ENCODE measurements around the gene PLEKHH2.
A peak's percentile ranks its signal among the peaks of the same experiment; 100 is the strongest.
"Not testable (repeated sequence)": the region's sequence is repeated elsewhere in the genome, so short reads cannot be mapped to it uniquely, and the experiment has no call there.

Gene PLEKHH2

GRCh38 chr2:43637030-43637803 lies at the start of gene PLEKHH2:
PLEKHH2 (plus strand) TSS chr2:43637260; CDS start chr2:43644674, 7,414 bp downstream.
- DNase-seq, result peak; percentile 49 to 83

- no peak for DNase-seq
Observed at GRCh38 chr2:43592443-43592842, 44.6 kb upstream of the PLEKHH2 start.

DNA sequence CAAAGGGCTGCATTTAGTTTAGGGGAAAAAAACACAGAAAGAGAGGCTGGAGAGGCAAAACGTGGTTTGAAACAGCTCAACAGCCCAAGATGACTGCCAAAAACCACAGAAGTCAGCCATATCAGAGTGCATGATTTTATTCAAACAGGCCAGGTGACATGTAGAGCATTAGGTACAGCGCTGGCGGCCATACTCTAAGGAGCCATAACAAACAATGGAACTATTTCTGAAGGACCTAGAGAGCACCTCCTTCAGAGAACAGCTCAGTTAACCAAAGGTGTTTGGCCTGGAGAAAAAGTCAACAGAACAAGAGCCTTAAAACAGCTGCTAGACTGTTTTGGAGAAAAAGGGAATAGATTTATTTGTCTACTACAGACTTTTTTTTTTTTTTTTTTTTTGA lies 43.8 kb upstream of the PLEKHH2 start:
- no peak for DNase-seq

DNA sequence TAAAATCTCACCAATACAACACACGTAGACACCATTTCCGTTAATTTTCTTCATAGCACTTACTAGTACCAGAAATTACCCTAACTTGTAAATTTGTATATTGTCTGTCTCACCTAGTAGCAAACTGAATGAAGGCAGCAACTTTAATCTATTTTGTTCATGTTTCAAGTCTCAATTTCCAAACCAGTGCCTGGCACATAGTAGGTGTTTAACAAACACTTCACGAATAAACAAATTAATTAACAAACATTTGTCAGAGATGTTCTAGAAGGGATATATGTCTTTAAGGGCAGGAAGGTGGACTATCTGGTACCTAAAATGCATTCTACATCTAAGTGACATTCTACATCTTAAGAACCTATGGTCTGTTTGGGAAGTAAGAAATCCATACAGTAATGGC lies 42.2 kb upstream of the PLEKHH2 start:
- DNase-seq, result no peak

DNA sequence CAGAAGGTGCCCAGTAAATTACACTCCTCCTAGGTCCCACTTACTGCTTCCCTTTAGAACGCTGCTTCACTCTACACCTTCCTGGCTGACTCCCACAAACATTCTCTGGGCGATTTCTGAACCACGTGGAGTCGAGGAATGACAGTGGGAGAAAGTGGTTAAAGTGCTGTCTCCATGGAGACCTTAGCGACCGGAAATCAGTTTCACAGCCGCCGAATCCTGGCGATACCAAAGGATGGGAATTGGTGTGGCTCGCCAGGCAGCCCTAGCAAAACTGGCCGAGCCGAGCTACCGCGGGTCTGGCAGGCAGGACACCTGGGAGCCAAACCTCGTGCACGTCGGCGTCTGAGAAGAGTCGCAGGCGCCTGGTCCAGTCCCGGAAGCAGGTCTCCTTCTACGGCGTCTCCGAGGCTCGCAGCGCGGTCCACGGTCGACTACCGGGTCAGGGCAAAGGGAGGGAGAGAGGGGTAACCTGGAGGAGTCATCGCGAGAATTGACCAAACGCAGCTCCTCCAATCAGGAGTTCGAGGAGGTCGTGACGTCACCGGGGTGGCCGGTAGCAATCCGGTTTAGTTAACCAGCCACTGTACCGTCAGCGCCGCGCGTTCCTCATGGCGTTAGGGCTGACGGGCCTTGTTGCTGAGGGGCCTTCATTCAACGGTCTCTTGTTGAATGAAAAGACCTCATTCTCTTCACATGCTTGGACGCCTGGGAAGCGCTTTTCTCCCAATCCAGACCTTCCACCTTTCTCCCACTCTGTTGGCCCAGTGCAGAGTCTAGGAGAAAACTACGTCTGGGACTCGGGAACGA lies 41.3 kb upstream of the PLEKHH2 start, which contains the start of gene THADA:
TSS of gene THADA (minus strand) at position 436 of the 810 bp plus-strand sequence. CDS start 3,646 bp downstream, outside the sequence.
- peak; percentile 95 to 99 for DNase-seq

GRCh38 chr2:43600596-43600995 lies 36.5 kb upstream of the PLEKHH2 start:
- DNase-seq, result not testable (repeated sequence)

- DNase-seq, result no peak
Observed at GRCh38 chr2:43604674-43605073, 32.4 kb upstream of the PLEKHH2 start.

GRCh38 chr2:43605079-43605655 lies 31.9 kb upstream of the PLEKHH2 start:
- peak in 1 of 2 experiments; percentile 44 for DNase-seq

DNA sequence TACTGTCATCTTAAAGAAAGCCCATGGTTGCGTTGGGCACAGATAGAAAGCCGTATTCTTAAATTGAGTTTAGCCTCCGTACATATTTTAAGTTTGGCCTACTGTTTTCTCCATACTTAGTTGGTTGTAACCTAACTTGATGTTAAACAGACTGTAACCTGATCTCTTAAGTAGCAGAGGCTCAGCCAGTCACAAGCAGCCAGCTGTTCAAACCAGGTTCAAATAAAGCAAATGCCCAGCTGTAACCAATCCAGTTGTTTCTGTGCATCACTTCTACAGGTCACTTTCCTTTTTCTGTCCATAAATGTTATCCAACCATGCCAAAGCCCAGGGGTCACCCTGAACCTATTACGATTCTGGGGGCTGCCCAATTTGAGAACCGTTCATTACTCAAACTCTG lies 31.2 kb upstream of the PLEKHH2 start:
- DNase-seq, result no peak

DNA sequence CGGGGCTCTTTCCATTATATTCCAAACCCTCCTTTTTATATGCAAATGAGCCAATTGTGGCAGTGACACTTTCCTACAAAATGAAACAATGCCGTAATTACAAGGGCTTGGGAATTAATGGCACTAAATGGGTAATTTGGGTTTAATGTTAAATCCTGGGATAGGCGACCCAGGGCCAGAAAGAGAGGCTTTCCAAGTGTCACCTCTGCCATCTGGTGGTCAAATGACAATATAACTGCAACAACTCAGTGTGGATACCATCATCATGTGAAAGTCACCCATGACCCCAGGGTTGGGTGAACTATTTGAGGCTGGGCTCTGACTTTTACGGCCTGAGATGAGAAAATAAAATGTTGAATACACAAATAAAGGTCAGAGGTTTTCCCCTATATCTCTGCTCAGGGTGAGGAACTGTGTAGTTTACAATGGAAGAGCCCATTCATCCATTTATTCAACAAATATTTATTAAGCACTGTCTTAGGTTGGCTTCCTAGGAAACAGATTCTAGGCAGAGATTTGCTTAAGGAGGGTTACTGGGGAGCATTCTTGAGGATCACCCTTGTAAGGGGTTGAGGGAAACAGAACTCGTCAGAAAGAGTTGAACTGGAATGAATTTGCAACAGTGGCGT lies 27.7 kb upstream of the PLEKHH2 start:
- peak; percentile 54 to 67 for DNase-seq

DNA sequence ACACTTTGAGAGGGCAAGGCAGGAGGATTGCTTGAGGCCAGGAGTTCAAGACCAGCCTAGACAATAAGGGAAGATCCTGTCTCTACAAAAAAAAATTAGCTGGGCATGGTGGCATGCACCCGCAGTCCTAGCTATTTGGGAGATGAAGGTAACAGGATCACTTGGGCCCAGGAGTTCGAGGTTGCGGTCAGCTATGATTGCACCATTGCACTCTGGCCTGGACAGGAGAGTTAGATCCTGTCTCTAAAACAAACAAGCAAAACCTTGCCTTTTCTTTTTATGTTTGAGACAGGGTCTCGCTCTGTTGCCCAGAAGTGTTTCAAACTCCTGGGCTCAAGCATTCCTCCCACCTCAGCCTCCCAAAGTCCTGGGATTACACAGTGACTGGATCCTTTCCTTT lies 26.7 kb upstream of the PLEKHH2 start:
- DNase-seq, result no peak

- peak; percentile 35 to 74 for DNase-seq
Observed at GRCh38 chr2:43611987-43612894, 24.8 kb upstream of the PLEKHH2 start.

- DNase-seq, result no peak
Observed at GRCh38 chr2:43612944-43613343, 24.1 kb upstream of the PLEKHH2 start.

- no peak for DNase-seq
Observed at GRCh38 chr2:43616967-43617680, 19.9 kb upstream of the PLEKHH2 start.

GRCh38 chr2:43619511-43619910 lies 17.5 kb upstream of the PLEKHH2 start:
- no peak for DNase-seq

GRCh38 chr2:43622931-43623451 lies 14.1 kb upstream of the PLEKHH2 start:
- DNase-seq, result peak in 1 of 2 experiments; percentile 3

DNA sequence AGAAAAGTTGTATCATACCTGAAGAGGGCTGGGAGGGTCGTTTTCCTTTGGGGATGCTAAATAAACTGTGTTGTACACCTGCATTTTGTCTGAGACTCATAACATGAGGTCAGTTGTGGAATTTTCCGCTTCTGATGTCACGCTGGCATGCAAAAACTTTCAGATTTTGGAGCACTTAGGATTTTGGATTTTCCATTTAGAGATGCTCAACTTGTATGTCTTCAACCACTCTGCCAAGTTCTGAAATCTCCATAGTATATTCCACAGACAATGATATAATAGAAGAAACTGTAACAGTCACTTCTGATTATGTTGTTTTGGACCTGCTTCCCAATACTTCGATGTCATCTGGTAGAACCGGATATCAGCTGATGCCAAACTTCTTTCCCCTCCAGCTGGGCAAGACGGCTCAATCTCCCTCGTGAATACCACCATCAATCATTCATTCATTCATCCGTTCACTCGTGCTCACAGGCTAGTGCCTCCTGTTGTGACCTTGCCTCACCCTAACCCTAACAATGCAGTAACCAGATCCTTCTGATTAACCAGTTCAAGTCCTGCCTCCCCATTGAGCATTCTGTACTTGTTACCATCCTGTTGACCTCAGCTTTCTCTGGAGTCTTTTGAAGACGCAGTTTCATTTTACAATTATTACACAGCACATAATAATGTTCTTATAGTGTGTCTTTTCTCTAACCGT lies 5.3 kb upstream of the PLEKHH2 start:
- no peak for DNase-seq

GRCh38 chr2:43634604-43635306 lies 2.3 kb upstream of the PLEKHH2 start:
- peak; percentile 22 to 38 for DNase-seq

GRCh38 chr2:43636153-43636552 lies 907 bp upstream of the PLEKHH2 start:
- DNase-seq, result not testable (repeated sequence)

- no peak for DNase-seq
Observed at GRCh38 chr2:43636621-43637020, 439 bp upstream of the PLEKHH2 start.

All from NCI-H446 (cell line).